ENCODE measurements around the gene TCERG1L.

The TCERG1L gene

DNA sequence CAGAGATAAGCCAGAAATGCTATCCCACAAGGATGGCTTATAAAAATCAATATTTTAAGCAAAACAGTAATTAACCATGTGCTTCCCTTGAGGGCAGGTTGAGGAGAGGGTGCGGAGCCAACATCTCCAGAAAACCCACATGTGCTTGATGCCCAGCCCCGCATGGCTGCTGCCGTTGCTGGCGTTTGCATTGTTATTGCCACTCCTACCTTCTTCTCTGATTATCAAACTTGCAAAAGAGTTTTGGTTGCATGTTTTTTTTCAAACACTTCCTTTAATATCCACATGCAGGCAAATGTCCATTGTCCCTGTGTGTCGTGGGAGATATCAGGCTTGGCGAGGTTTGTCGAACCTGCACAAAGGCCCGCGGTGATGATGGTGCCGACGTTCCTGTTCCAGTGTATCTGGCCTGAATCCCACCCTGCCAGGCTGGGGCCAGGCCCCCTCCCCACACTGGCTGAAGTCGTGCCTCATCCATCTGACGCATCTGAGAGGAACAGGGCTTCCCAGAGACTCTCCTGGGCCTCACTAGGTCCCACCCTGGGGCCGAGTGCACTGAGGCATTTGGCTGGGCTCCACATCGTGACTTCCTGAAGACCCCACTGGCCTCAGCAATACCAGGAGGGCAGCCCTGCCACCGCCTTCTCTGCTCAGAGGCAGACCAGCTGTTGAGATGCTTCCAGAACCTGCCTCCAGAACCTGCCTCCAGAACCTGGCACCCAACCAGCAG lies 40.9 kb downstream of the TCERG1L start:
- DNase-seq, result no peak

GRCh38 chr10:131269776-131270460 lies 41.6 kb downstream of the TCERG1L start:
- DNase-seq, result no peak

DNA sequence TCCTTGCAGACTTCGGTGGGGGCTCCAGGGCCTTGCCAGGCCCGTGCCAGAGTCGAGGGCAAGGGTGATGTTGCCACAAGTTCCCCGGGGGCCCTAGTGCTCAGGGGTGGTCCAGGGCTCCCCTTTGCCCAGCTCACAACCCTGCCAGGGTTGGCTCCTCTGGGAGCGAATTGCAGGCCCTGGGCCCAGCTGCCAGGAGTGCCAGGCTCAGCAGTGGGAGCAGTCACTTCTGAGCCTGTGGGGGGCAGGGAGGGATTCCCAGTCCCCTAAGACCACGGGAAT lies 43.8 kb downstream of the TCERG1L start:
- DNase-seq, result no peak

DNA sequence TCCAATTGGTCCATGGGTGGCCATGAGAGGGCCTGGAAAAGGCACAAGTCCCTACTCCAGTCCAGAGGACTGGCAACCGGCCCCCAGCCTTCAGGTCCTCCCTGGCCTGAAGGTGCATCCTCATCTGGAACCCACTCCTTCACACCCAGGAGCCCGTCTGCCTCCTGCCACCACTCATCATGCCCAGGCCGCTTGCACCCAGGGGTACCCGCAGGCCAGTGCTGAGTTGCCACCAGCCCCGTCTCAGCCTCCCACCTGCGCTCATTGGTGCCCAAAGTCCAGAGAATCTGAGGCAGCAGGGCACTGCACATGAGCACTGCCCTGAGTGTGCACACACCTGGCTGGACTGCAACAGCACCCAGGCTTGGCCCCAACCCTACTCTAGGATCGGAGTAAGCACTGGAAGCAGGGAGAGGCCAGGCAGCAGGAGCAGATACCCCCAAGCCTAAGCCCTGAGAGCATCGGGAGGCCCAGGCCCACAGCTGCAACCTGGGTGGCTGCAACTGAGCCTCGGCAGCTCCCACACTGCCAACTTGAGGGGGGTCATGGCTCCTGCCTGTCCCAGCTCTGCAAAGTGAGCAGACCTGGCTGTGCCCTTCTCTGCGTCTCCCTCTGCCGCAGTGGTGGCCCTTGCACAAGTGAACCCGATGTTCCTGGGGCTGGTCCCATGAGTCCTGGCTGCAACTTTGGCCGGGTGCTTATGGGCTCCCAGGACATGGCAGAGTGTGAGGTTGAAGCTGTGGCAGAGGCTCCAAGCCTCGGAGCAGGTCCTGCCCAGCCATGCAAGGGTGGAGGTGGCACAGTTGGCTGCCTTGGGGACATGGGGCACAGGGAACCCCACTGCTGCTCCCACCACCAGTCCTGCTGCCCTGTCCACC lies 44.3 kb downstream of the TCERG1L start:
- DNase-seq, result no peak

DNA sequence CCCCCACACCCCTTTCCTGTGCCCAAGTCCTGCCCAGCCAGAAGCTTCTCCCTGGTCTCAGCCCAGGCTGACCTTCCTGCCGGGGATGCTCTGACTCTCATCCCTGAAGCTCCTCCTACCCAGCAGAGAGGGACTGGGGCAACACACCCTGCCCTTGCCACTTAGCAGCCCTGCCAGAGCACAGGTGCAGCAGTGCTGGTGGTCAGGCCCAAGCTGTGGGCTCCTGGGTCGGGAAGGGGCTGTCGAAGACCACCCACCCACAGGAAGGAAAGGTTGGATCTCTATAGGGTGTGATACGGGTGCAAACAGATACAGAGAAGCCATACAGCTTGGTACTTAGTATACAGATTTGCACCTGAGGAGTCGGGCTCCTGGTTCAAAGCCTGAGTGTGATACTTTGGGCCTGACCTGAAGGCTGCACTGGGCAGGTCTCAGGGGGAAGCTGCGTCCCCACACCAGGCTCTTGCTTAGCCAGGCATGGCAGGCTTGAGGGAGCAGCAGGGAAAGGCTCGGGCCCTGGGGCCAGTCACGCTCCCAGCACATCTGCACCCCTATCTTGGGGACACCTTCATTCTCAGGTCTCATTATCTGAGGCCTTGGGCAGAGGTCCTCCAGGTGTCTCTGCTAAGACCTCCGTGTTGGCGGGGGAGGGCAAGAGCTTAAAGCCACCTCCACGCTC lies 47.3 kb downstream of the TCERG1L start:
- DNase-seq, result no peak

DNA sequence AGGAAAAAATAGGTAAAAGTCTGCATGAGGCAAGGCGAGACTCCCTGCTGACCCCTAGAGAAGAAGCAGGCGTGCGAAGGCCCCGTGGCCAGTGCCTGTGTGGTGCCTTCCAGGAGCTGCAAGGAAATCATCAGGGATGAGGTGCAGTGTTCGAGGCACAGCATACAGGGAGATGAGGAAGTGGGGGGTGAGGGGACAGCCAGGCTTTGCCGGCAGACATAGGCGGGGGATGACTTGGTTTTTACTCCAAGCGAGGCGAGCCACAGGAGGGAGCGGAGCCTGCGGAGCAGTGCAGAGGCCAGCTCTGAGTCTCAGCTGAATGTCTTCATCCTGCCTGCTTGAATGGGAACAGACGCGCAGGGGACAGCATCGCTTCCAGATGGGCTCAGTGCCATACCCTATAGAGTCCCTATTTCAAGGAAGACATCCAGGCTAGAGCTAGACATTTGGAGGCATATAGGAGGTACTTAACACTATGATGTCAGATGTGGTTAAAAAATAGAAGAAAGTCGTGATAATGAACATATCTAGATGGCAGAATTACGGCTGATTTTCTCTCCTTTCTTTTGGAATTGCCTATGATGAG lies 49.5 kb downstream of the TCERG1L start:
- DNase-seq, result no peak

GRCh38 chr10:131260452-131261211 lies 50.9 kb downstream of the TCERG1L start:
- no peak for DNase-seq

DNA sequence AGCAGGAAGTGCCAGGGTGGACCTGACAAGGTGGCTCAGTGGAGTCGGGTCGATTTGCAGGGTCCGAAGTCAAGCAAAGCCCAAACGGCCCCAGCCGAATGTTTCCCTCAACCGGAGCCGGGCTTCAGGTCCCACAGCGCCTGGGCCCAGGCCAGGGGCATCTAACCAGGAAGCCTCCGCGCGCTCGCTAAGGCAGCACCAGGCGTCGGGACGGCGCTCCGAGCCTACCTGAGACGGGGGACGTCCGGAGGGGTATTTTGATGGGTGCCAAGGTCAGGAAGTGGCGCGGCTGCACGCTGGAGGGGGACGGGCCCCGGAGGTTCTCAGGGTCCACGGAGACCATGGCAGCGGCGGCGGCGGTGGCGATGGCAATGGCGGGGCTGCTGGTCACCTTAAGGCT lies 51.5 kb downstream of the TCERG1L start:
- no peak for DNase-seq

- DNase-seq, result no peak
These were observed 52.0 kb downstream of the TCERG1L start for GRCh38 chr10:131259535-131259934.

- no peak for DNase-seq
These were observed 53.3 kb downstream of the TCERG1L start for GRCh38 chr10:131258256-131258655.

DNA sequence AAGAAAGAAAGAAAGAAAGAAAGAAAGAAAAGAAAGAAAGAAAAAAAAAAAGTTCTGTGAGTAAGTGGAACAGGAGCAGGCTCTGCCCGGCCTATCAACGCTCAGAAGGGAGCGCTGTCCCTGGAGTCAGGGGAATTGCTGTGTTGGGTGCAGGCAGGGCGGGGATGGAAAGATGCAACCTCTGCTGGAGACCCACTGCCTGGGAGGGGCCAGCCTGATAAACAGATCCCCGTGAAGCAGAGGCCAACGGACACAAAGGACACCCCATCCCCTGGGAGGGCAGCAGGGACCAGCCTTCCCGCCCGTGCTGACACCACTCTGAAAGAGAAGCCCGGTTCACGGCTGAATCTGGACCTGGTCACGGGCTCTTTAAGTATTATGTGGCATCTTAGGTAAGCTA lies 54.5 kb downstream of the TCERG1L start:
- DNase-seq, result no peak

DNA sequence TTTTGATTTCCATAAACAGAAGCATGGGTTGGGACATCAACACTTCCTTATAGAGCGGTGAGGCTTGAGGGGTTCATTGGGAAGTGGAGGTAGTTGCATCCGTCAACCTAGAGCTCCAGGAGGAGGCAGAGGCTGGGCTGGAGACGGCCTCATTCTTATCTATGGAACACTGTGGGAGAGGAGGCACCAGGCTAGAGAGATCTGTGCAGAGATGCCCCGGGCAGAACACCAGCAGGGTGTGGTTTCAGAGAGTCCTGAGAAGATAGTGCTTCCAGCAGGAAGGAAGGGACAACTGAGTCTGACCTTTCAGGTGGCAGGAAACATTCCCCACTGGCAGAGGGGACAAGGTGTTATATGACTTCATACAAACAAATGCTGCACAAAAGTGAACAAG lies 56.7 kb downstream of the TCERG1L start:
- DNase-seq, result no peak

- DNase-seq, result no peak
These were observed 57.3 kb downstream of the TCERG1L start for GRCh38 chr10:131253931-131254858.

GRCh38 chr10:131252567-131253276 lies 58.8 kb downstream of the TCERG1L start:
- DNase-seq, result no peak

DNA sequence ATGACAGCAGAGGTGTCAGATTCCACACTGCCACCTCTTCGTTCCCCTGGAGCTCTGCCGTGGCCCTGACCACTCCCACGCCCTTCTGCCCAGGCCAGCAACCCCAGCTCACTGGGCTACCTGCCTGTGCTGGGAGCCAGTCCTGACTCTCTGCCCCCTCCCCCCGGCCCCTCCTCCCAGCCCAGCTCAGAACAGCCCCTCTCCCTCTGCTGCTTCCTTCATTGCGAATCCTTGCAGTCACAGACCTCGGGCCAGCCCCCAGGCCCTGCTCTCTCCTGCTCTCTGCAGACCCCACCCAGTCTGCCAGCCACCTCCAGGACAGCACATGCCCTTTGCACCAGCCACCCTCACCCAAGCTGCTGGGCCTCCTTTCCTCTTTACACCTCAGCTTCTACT lies 60.4 kb downstream of the TCERG1L start:
- DNase-seq, result no peak

DNA sequence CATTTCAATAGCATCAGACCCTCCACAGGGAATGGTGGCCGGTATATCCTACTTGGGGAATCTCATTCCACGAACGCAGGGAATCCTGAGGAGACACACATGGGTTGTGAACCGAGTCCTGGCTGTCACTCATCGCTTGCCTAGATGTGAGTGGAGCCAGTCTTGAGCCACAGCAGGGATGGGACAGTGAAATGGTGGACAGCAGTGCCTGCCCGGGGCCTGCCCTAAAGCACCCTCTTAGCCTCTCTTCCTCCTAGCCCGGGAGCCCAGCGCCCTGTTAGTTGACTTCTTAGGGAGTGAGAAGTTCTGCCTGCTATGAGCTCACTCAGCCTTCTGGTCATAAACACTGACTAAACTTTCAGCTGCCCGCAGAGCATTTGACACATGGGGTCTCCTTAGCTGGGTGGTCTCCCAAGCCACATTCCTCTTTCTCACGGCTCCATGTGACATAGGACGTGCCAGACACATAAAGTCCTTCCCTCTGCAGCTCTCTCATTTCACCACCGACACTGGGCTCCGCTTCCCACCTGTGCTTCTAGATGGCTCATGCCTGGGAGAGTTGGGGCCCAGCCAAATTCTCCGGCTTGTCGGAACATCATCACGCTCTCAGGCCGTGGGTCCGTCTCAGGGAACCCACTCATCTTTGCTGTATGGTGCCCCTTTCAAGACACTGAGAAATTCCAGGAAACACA lies 60.9 kb downstream of the TCERG1L start:
- no peak for DNase-seq

- DNase-seq, result no peak
These were observed 61.6 kb downstream of the TCERG1L start for GRCh38 chr10:131249955-131250344.

GRCh38 chr10:131249238-131249954 lies 62.1 kb downstream of the TCERG1L start:
- DNase-seq, result no peak

Data from fibroblast of skin of back (primary cell).